Endothelial cell of umbilical vein (primary cell): ENCODE data around the gene ADGRG3.

Experiments used
- CTCF ChIP-seq, 2 donors: IDR thresholded peaks; 1 replicate in 1 of 2; 2 replicates in 1 of 2; pipeline ENCODE4 v1.5.1; 2011; ENCODE audit warnings: low read length in 2 of 2, mild to moderate bottlenecking in 2 of 2, moderate library complexity in 2 of 2, control low read depth in 1 of 2, inconsistent platforms in 1 of 2, low read depth in 1 of 2; ENCODE audit not compliant: insufficient read depth in 1 of 2; ENCODE audit errors: extremely low read depth in 1 of 2
- EZH2 ChIP-seq: IDR thresholded peaks from 2 replicates; pipeline ENCODE4 v1.6.1; 2012; ENCODE audit warnings: borderline replicate concordance, low read depth, mild to moderate bottlenecking, moderate library complexity, low read length, inconsistent platforms; ENCODE audit not compliant: severe bottlenecking
- POLR2A ChIP-seq: IDR thresholded peaks from 2 replicates; pipeline ENCODE4 v1.6.1; 2012; ENCODE audit warnings: low read depth, mild to moderate bottlenecking, control low read depth, low read length

- no peak for TF ChIP-seq CTCF (IDR thresholded peaks at IDR 0.05; ENCODE audit: extremely low read depth in 1 of 2, insufficient read depth in 1 of 2, low read depth in 1 of 2, low read length in 2 of 2)
- no peak for TF ChIP-seq EZH2
- no peak for TF ChIP-seq POLR2A
Observed at GRCh38 chr16:57677622-57678369, 9.7 kb downstream of the ADGRG3 start.
